Stimulated activated CD4-positive, alpha-beta T cell treated with anti-CD3 and anti-CD28 coated beads, Interleukin-2, amount 100 ng/mL, for 24 hours (primary cell): ENCODE data around the gene ANKEF1.
"Not testable (repeated sequence)": the region's sequence is repeated elsewhere in the genome, so short reads cannot be mapped to it uniquely, and the experiment has no call there.

ENCODE experiments used
- DNase-seq, 2 donors: peaks; one replicate each; pipeline ENCODE4 v3.0.0-alpha.2; 2020

Gene ANKEF1

DNA sequence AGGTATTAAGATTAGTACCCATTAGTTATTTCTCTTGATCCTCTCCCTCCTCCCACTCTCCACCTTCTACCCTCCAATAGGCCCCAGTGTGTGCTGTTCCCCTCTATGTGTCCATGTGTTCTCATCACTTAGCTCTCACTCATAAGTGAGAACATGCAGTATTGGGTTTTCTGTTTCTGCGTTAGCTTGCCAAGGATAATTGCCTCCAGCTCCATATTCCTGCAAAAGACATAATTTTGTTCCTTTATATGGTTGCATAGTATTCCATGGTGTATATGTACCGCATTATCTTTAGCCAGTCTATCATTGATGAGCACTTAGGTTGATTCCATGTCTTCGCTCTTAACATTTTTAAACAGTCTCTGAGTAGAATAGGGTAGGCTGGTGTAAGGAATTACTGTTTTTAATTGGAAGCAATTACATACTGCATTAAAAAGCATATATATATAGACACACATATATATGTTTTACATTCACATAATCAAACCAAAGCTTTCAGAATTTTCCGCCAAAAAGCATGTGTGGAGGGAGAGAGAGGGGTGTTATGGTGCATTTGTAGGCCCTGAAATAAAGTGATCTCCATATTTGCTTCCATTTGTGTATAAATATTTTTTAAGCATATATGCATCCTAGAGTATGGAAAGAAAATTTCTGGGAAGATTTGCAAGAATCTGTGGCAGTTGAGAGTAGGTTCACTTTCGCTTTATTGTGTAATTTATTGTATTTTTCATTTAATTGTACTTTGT lies 709 bp upstream of the ANKEF1 start:
- no peak for DNase-seq

DNA sequence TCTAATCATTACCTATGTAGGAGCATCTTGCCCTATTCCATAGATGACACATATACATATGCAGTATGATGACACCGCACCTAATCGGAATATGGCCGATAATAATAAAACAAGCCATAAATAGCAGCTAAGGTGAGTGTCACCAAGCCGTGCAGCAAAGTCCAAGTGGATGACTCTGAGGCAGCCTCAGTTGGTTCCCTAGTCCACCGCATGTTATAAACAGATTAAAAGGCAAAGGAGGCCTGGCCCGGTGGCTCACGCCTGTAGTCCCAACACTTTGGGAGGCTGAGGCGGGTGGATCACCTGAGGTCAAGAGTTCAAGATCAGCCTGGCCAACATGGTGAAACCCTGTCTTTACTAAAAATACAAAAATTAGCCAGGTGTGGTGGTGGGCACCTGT lies 1.5 kb downstream of the ANKEF1 start:
- not testable (repeated sequence) for DNase-seq

DNA sequence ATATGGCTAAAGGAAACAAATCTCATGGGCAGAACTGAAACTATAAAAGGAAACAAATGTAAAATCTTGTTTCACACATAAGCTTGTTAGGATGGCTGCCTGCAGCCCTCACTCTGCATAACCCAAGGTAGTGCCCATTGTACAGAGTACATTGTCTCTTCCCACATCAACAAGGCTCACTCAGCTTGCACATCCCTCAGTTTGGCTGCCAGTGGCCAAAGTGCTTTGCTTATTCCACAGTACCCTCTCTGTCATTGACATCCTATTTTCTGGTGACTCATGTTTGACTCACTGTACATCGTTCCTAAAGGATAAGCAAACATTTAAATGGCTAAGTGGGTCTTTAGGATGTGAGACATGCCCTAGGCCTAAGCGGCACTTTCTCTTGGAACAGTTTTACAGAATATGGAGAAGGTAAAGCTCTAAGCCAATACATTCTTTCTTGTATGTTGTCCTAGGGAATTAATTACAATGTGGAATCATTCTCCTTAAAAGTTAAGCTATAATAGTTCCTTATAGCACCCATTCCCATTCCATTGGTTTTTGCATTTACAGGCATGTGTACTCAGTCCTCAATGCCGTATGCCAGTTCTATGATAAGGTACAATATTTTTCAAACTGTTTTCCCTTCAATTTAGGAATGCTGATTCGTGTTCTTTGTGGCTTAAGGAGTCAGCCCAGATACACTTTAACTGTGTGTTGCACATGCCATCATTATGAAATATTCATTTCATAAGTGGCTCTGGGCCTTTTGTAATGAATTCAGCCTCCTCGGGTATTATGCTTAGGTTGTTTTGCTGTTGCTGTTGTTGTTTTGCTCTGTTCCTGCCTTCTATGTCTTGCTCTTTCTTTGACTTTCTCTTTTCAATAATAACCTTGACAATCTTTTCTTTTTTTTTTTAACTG lies 5.5 kb downstream of the ANKEF1 start:
- DNase-seq, result no peak

DNA sequence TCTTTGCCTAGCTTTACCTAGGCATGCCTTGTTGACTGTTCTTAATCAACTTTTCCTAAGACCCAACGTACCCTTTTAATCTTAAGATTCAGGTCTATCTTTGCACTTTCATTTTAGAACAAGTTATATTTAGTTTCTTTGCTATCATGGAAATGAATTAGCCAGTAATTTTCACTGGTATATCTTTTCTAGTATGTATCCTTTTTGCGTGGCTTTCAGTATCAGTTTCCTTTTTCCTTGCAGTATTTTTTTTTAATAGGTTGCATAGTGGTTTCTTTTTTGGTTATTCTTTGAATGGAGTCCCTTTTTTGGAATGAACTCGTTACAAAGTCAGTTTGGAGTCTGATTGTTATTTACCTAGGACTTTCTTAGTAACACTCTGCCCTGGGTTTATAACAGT lies 7.3 kb downstream of the ANKEF1 start:
- no peak for DNase-seq

DNA sequence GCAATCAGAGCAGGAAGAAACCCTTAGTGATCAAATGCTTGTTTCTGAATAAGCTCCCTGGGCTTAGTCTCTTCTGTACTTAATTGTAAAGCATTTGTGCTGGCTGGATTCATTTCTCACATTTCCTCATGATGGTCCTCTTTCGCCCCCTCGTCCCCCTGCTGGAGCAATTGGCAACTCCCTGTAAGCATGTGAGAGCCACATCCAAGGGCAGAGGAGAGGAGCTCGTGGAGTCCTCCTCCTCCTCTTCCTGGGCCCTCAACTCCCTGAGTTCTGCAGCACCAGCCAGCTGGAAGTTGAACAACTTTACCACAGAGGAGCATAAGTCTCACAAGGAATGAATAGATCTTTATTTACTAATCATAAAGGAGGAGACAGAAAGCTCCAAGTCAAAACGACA lies 12.6 kb downstream of the ANKEF1 start:
- DNase-seq, result no peak

DNA sequence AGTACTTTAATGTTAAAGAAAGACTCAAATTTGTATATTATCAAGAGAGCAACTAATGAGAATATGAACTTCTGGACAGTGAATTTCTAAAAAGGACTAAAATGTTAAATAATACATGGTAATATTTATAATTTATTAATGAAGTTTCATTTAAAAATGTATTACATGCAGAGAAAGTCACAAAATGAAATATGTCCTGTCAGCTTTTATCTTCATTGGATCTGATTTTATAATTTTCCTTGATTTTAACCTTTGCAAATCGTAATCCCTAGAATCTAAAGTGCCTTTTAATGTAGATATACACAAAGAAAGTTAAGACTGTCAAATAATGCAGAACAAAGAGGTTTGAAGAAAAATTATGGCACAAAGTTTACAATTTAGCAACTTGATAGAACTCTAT lies 16.4 kb downstream of the ANKEF1 start:
- no peak for DNase-seq

DNA sequence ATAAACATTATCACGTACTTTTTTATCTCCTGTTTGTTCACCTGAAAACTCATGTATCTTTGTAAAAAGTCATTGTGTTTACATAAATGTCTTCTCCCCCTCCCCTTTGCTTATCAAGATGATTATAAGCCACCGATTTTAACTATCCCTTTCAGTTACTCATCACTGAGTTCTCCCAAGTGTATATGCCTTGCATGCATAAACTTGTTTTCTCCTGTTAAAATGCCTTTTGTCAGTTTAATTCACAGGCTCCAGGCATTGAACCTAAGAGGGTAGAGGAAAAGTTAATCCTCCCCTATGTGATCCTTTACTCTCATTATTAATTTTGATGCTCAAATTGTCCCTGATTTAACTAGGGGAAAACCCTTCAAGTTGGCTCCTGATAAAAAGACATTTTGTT lies 24.2 kb downstream of the ANKEF1 start:
- no peak for DNase-seq

DNA sequence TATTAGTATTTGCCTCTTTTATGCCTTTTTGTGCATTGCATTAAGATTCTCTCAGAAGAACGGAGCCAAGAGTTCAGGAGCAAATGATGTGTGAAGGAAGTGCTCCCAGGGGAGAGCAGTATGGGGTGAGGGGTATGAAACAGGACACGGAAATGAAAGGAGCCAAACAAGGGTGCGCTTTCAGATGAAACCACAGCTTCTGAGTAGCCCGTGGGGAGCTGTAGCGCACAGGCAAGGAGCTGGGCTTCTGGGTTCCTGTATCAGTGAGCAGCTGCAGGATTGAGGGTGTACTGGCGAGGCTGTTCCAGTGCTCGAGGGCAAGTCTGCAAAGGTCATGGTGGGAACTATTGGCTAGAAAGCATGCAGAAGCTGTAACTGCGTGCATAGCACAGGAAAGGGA lies 25.4 kb downstream of the ANKEF1 start:
- DNase-seq, result no peak

DNA sequence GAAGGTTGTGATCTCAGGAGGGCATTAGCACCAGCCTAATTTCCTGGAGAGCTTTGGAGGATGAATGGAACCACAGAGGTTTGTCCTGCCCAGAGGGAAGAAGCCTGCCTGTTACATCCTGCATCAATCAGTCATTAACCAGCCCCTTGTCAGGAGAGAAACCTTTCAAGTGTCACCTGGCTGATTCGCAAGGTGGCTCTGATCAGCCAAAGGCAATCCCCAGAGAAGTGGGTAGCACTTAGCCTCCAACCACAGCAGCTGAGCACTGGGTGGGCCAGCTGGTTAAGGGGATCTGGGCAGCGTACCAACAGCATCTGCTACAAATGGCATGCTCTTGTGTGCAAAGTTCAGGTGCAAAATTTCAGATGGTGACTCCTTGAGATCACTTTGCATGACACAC lies 26.9 kb downstream of the ANKEF1 start:
- DNase-seq, result no peak

DNA sequence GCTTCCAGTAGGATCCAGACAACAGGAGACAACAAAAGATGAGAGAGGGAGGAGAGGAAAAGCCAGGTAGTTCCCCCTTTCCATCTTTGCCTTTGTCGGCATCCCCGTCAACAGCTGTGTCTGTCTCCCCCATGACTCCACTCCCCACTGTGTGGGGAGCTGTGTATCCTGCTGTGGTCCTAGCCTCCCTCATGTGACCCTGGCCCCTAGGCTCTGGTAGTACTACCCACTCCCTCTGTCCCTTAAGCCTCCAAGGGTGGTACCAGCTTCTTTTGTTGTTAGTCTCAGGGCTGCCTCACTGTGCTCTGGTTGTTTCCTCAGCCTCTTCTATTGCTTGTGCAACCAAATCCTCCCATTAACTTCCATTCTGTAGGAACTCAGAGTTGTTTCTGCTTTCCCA lies 28.7 kb downstream of the ANKEF1 start:
- DNase-seq, result no peak

DNA sequence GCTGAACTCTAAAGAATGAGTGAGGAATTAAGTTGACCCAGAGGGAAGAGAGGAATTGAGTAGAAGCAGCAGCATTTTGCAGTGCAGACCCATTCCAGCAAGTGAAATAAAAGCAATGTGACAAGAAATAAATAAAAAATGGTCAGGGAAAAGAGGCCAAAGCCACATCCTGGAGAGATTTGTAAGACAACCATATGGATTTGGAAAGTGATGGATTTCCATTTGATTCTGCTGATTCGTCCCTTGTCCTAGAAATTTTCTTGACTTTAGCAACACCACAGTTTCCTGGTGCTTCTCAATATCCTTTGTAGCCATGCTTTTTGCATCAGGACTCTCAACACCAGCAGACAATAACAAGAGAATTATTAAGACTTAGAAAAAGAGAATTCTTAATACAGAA lies 29.8 kb downstream of the ANKEF1 start:
- no peak for DNase-seq

DNA sequence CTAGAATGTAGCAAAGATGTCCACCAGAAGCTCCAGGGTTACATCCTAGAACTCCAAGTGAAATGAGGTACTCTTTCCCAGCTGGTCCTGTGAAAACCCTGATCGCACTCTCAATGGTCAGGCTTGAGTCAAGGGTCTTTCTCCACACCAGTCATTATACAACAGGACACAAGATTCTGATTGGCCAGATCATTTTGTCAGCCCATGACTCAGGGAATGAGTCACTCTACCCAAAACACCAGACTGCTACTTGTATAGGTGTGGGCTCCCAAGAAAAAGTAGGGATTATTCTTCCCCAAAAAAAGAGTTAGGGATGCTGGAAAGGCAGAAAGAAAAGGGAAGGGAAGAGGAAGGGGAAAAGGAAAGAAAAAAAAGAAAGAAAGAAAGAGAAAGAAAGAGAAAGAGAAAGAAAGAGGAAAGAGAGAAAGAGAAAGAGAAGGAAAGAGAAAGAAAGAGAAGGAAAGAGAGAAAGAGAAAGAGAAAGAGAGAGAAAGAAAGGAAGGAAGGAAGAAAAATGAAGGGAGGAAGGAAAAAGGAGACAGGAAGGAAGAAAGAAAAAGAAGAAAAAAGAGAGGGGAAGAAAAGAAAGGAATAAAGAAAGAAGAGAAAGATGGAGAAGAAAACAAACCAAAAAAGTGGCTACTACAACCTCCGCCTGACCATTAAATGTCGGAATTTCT lies 30.5 kb downstream of the ANKEF1 start:
- no peak for DNase-seq

DNA sequence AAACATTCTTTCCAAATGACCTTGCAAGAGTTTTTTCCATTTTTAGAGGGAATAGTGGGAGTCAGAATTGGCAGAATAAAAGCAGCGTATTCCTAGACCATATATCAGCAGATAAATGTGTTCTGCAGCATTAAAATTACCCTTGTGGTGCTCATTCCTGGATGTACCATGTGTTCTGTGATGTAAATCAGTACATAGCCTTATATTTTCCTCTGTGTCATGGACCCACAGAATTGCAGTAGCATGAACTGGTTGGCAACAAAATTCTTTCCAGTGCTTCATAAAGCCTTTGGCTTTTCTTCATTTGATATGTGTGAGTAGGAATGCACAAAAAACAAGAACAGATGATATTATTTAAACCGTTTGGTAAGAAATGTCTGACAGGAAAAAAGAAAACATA lies 32.5 kb downstream of the ANKEF1 start:
- no peak for DNase-seq

DNA sequence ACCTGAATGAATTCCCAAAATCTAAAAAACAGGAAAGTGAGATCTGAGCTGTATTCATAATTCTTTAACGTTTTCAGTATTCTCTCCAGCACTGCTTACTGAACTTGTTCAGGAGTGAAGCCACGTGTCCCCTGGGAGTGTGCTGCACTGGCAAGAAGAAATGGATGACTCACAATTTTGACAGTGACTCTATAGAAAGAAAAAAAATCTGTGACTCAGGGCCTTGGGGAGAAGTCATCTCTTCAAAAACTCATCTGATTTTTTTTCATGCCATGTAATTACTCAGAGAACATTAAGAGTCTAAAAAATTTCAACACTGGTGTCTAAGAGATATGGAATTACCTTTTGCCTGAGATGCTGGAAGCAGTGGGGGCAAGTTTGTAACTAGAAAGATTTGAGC lies 39.7 kb downstream of the ANKEF1 start:
- DNase-seq, result no peak

DNA sequence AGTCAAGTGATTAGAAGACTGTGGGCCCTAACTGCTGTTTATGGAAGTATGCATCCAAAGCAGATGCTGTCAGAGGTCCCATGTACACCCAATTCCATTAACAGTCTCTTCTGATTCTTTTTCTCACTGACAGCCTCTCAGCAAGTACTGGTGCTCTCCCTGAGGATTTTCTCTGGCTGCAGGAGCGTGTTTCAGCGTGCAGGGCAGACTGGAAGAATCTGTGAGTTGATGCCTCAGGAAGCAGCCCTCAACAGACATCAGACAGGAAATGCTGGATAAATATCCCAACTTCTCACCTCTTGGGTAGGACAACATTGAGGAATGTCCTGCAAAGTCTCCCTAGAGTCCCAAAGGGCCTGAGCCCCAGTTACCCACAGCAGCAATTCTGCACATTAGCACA lies 40.8 kb downstream of the ANKEF1 start:
- DNase-seq, result no peak

DNA sequence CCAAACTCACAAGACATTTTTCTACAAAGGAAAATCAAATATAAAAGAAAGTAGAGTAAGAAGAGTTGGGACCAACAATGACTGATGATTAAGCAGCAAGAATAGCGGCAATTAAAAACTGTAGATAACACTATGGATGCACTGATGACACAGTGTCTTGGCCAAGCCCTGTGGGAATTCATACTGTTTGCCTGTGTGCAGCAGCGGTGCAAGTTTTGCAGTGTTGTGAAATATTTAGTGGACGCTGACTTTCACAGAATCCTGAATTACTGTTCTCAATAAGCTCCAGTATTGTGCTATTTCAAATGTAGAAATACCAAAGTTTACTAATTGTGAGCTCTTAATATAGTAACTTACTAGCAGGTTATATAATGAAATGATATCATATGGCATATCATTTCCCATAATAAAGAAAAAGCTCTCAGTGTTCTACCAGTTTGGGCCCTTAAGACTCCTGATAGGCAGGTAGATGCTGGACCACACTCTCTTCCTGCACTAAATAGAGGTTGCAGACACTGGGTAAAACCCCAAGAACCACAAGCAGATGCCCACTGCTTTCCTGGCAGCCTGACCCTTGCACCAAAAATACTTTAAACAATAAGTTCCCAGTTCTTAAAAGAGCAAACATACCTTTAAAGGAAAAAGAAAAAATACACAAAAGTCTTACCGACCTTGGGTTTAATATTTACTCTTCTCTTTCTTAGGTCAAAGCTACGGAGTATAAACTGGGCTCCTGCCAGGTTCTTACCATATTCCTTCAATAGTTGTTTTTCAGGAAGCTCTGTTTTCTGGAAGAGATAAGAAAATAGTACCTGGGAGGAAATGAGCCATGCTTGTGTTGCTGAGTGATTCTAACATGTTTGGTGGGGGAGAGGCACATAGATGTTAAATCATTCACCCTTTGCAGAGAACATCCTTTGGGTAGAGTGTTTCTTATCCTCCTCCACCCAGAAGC lies 41.6 kb downstream of the ANKEF1 start:
- no peak for DNase-seq

DNA sequence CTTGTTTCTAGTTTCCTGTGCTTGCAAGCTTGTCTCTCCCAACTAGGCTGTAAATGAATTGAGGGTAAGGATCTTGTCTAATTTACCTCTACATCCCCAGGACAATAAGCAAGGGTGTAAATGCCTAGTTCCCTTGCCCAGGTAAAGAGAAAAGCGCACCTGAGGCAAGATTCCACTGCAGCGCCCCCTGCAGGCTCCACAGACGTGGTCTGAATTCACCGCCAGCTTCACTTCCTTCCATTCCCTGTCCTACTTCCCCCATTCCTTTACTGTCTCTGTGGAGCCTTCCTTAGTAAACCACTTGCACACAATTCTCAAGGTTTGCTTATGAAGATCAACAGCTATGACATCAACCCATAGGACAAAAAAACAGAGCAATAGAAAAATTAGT lies 42.3 kb downstream of the ANKEF1 start:
- DNase-seq, result peak in 1 of 2 donors; percentile 6

DNA sequence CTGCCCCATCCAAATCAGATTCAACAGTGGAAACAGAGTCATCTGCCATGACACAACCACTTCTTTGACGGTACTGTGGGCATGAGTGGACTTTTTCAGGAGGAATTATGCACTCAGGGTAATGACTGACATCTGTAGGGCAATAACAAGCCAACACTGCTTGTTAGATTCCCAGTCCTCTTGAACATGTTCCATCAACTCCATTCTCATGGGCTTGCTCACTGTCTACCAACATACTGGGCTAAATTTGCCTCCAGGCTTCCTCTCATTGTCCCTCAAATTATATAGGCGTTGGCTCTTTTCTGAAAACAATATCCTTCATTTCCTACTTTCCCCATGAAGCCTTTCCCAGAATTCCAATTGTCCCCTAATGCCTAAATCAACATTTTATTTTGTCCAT lies 43.1 kb downstream of the ANKEF1 start:
- DNase-seq, result no peak

DNA sequence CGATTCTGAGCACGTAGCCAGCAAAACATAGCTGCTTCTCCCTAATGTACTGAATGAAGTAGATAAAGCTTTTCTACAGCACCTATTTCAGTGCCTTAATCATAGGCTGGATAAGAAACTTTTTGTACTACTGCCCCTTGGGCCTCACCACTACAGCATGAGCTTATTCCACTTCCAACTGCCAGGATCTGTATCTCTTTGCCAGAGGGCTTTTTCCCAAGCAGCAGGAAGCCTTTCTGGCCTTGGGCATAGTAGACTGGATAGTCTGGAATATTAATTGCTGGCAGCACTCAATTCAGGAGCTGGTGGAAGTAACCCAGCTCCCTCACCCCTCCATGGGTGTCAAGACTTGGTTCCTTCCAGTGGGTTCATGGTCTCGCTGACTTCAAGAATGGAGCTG lies 43.6 kb downstream of the ANKEF1 start:
- no peak for DNase-seq

DNA sequence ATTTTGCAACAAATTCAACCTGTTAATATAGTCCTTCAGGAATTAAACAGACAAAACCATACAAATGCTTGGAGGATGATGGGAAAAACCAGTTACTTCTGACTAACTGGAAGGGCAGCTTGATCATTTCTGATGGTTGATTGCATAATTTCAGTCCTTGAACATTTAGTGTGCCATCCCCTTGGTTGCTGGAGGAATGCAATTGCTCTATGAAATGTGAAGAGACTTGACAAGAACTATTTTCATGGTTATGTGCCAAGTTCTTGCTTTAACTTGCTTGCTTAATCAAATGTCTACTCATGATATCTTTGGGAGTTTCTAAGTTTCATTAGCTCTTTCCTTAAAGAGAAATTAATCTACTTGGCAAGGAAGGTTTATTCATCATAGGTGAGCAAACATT lies 45.2 kb downstream of the ANKEF1 start:
- no peak for DNase-seq

DNA sequence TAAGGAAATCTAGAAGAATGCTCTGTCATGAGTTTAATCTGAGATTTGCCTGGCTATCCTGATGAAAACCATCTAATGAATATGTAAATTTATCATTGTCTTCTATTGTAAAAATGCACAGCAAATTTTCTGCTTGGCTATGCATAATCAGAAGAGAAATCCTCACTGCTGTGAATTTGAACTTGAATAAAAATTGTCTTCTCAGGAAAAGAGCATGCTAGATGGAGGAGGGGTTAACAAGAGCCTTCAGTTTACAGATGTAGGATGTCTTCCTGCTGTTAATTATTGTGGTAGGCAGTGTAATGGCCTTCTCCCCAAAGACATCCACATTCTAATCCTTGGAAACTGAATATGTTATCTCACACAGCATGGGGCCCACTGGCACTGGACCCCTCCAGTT lies 45.8 kb downstream of the ANKEF1 start:
- DNase-seq, result no peak

DNA sequence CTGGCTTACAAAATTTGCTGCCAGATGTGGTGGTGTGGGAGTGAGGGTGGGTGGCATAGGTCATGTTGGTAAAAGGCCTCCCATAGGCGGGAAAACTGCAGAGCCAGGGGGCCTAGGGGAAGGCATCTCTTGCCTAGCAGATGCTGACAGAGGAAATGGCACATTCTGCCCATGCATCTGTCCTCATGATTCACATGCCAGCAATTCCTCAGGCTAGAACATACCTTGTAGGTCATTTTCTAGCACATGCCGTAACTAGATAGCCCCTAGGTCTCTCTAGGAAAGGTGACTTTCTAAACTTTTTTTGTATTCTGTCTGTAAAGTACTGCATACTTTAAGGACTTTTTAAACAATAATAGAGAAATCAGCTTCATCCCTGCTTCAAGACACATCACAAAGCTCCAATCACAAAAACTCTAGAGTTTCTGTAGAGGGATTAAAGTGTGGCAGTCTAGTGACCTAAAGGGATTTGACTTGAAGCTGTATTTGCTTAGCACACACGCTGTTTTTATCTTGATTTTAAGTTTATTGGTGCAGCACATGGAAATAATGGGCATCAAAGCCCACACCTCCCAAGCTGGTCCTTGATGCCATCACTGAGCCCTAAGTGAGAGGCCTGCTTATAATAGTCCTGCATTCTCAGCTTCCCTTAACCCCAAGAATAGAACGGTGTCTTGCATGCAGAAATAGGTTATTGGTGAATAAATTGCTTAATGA lies 55.2 kb downstream of the ANKEF1 start:
- DNase-seq, result no peak
